ENCODE data around the gene TACR2.

DNA sequence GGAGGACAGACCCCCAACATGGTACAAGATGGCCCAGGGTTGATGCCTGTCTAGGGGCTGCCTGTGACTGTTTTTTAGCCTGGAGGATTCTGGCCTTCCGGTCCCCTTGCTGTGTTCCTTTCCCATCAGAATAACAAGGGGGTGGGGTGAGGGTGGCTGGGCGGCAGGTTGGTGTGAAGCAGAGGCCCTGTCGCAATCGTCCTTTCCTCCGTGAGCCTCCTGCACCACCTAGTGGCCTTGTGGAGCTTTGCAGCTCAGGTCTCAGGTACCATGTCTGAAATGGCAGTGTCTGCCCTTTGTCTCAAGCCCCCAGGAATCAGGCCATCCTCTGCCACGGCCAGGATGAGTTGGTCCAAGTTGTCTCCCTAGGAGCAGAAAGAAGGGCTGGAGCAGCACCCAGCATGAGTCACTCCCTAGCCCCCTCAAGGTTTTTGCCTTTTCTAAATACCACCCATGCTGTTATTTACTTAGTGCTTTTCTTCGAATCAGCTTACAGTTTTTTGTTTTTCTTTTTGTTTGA lies 24.2 kb downstream of the TACR2 start:
- TF ChIP-seq NFIC (IDR thresholded peaks at IDR 0.05) (no peak), ZBTB7A (IDR thresholded peaks at IDR 0.05; ENCODE audit: low read depth) (no peak), EGR1 (IDR thresholded peaks at IDR 0.05) (no peak), RAD21 (IDR thresholded peaks at IDR 0.05; ENCODE audit: low read depth) (peak; percentile 99), CEBPB (IDR thresholded peaks at IDR 0.05) (peak; percentile 97), YY1 (IDR thresholded peaks at IDR 0.05; ENCODE audit: low read depth) (no peak), FOXM1 (IDR thresholded peaks at IDR 0.05; ENCODE audit: borderline replicate concordance, low read depth) (no peak), TEAD4 (IDR thresholded peaks at IDR 0.05) (no peak), TAF1 (IDR thresholded peaks at IDR 0.05; ENCODE audit: low read depth) (no peak)
- TF ChIP-seq, protein P1, sequence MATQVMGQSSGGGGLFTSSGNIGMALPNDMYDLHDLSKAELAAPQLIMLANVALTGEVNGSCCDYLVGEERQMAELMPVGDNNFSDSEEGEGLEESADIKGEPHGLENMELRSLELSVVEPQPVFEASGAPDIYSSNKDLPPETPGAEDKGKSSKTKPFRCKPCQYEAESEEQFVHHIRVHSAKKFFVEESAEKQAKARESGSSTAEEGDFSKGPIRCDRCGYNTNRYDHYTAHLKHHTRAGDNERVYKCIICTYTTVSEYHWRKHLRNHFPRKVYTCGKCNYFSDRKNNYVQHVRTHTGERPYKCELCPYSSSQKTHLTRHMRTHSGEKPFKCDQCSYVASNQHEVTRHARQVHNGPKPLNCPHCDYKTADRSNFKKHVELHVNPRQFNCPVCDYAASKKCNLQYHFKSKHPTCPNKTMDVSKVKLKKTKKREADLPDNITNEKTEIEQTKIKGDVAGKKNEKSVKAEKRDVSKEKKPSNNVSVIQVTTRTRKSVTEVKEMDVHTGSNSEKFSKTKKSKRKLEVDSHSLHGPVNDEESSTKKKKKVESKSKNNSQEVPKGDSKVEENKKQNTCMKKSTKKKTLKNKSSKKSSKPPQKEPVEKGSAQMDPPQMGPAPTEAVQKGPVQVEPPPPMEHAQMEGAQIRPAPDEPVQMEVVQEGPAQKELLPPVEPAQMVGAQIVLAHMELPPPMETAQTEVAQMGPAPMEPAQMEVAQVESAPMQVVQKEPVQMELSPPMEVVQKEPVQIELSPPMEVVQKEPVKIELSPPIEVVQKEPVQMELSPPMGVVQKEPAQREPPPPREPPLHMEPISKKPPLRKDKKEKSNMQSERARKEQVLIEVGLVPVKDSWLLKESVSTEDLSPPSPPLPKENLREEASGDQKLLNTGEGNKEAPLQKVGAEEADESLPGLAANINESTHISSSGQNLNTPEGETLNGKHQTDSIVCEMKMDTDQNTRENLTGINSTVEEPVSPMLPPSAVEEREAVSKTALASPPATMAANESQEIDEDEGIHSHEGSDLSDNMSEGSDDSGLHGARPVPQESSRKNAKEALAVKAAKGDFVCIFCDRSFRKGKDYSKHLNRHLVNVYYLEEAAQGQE (IDR thresholded peaks at IDR 0.05; ENCODE audit: low read depth) = no peak
- TF ChIP-seq, protein P2, sequence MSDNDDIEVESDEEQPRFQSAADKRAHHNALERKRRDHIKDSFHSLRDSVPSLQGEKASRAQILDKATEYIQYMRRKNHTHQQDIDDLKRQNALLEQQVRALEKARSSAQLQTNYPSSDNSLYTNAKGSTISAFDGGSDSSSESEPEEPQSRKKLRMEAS (IDR thresholded peaks at IDR 0.05) = no peak
